Naive thymus-derived CD4-positive, alpha-beta T cell (primary cell): ENCODE data around the gene NAV1. TPM values are rescaled to one million over a fixed set of nuclear protein-coding genes. Genes with fewer than 3 reads are reported as not detected.

Source experiments
- ATAC-seq: fragments of 150-1000 bp; cut with Tn5 transposase; 2 replicates; pipeline ENCODE4 v1.10.0; 2021; ENCODE audit warnings: mild to moderate bottlenecking, moderate library complexity
- CTCF ChIA-PET: fragments of 350-600 bp; sonication (Branson Sonifier 250); formaldehyde crosslinking; loops from one replicate; lab custom pipeline; 2021; ENCODE audit warnings: antibody characterized with exemption; lab: Charles Lee
- POLR2A ChIA-PET: fragments of 350-600 bp; sonication (Branson Sonifier 250); formaldehyde crosslinking; loops from one replicate; lab custom pipeline; 2021; ENCODE audit warnings: antibody characterized with exemption, inconsistent platforms; lab: Charles Lee
- DNase-seq, 9 donors: peaks; one replicate each; pipeline versions ENCODE4 v3.0.0 to v3.0.0-alpha.2; 2020 to 2022; ENCODE audit warnings: mixed read lengths in 1 of 9
- H3K27ac ChIP-seq: one replicate; pipeline ENCODE4 v1.7.0; 2013; ENCODE audit warnings: mild to moderate bottlenecking, low read depth, low read length, moderate library complexity
- H3K27me3 ChIP-seq, 2 donors: one replicate each; pipeline ENCODE4 v1.7.0; 2013; ENCODE audit warnings: low read length in 2 of 2, mild to moderate bottlenecking in 2 of 2, moderate library complexity in 2 of 2; ENCODE audit not compliant: control insufficient read depth in 2 of 2, insufficient read depth in 2 of 2
- H3K36me3 ChIP-seq, 3 experiments: 1 replicate in 2 of 3; 2 replicates in 1 of 3; pipeline ENCODE4 v1.7.0; 2013; ENCODE audit warnings: low read length in 3 of 3, mild to moderate bottlenecking in 3 of 3, moderate library complexity in 1 of 3; ENCODE audit not compliant: insufficient read depth in 3 of 3, control insufficient read depth in 2 of 3
- H3K4me1 ChIP-seq, 2 donors: one replicate each; pipeline ENCODE4 v1.7.0; 2013; ENCODE audit warnings: low read length in 2 of 2, mild to moderate bottlenecking in 2 of 2, moderate library complexity in 1 of 2; ENCODE audit not compliant: control insufficient read depth in 2 of 2, insufficient read depth in 2 of 2
- H3K4me3 ChIP-seq: 2 replicates; pipeline ENCODE4 v1.7.0; 2013; ENCODE audit warnings: mild to moderate bottlenecking, low read length
- H3K9me3 ChIP-seq, 3 experiments: 1 replicate in 2 of 3; 2 replicates in 1 of 3; pipeline ENCODE4 v1.7.0; 2013; ENCODE audit warnings: low read length in 3 of 3; ENCODE audit not compliant: control insufficient read depth in 2 of 3
- H3K27ac Mint-ChIP-seq, 9 donors: one replicate each; pipeline ENCODE4 v1.8.0; 2020 to 2022; ENCODE audit warnings: mixed read lengths in 9 of 9, mild to moderate bottlenecking in 8 of 9, moderate library complexity in 5 of 9, inconsistent platforms in 2 of 9
- H3K27me3 Mint-ChIP-seq, 5 donors: one replicate each; pipeline ENCODE4 v1.8.0; 2021 to 2022; ENCODE audit warnings: mixed read lengths in 5 of 5, mild to moderate bottlenecking in 1 of 5
- H3K36me3 Mint-ChIP-seq, 5 donors: one replicate each; pipeline ENCODE4 v1.8.0; 2020 to 2022; ENCODE audit warnings: mixed read lengths in 5 of 5, mild to moderate bottlenecking in 3 of 5, inconsistent platforms in 1 of 5
- H3K4me1 Mint-ChIP-seq, 7 donors: one replicate each; pipeline ENCODE4 v1.8.0; 2020 to 2022; ENCODE audit warnings: mixed read lengths in 7 of 7, mild to moderate bottlenecking in 3 of 7, inconsistent platforms in 1 of 7
- H3K4me3 Mint-ChIP-seq, 10 donors: one replicate each; pipeline ENCODE4 v1.8.0; 2020 to 2022; ENCODE audit warnings: mild to moderate bottlenecking in 10 of 10, mixed read lengths in 10 of 10, moderate library complexity in 6 of 10, inconsistent platforms in 2 of 10
- H3K9me3 Mint-ChIP-seq, 11 donors: one replicate each; pipeline ENCODE4 v1.8.0; 2020 to 2022; ENCODE audit warnings: mixed read lengths in 11 of 11, mild to moderate bottlenecking in 4 of 11, inconsistent platforms in 1 of 11, moderate library complexity in 1 of 11
- intact Hi-C, 2 donors: fragments of 100-400 bp; cut with micrococcal nuclease; formaldehyde crosslinking; loops; one replicate each; pipeline ENCODE4 v1.15.1; 2023
- polyA plus RNA-seq, 2 donors: library from polyadenylated mRNA; unstranded; fragments of 300-500 nt; fragmentation: Illumina TruSeq; gene quantifications; one replicate each; pipeline ENCODE4 v1.2.3, GENCODE V29; 2021
- total RNA-seq, 6 experiments: library from RNA in 5 of 6; stranded (reverse) in 5 of 6; gene quantifications; 1 replicate in 5 of 6; 2 replicates in 1 of 6; pipeline ENCODE4 v1.2.3 and lab custom pipeline; 2021 to 2026

NAV1 gene
- total and polyA plus RNA-seq, 7 experiments from 2014 or later: 0.18 to 10.8 (median 2.6) TPM

GRCh38 chr1:201539561-201540431, 869 bp downstream of the NAV1 start:
- POLR2A ChIA-PET: no interaction called here

DNA sequence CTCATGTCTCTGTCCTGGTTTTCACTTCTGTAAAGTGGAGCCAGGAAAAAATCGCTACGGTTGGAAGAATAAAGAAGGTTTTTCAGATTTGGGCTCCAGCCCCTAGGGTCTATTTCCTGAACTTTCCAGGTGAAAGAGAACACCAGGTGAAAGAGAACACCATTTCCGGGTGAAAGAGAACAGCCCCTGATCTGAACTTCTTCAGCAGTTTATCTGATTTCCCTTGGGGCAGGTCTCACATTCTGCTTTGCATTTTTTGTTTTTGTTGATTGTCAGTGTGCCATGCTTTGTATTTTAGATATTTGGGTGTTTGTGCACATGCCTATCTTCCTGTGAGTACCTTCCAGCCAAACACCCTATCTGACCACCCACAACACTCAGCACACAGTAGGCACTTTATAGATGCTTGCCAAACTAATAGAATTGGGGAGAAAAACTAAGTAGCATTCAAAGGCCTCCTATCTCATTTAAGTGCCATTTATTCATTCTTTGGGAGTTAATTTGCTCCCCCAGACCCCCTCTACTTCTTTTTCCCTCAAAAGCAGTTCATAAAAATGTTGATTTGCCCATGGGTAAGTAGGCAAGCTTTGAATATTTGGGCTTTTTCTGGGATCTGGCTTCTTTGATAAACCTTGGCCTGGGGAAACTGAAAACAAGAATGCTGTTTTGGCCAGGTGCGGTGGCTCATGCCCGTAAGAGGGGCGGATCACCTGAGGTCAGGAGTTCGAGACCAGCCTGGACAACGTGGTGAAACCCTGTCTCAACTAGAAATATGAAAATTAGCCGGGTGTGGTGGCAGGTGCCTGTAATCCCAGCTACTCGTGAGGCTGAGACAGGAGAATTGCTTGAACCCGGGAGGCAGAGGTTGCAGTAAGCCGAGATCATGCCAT, 2.2 kb downstream of the NAV1 start:
- ATAC-seq (no peak), DNase-seq (no peak)
- peaks cover 50 to 82% (median 57%) of the 10 kb centered on the region in 5 donors for H3K27me3 Mint-ChIP-seq
- ChIA-PET POLR2A (no interaction called here), CTCF (interaction anchor here (0.9 kb wide), 1 partner anchor 313 kb away, joined by 3 read pairs; no protein-coding TSS in a partner anchor)
- peaks cover 0 to 15% (median 3%) of the 10 kb centered on the region in 5 donors for H3K36me3 Mint-ChIP-seq
- peaks cover 0 to 4% (median 0%) of the 10 kb centered on the region in 11 donors for H3K9me3 Mint-ChIP-seq
- Histone ChIP-seq H3K27ac (no peak overlapping the region), H3K9me3 (no peaks in the 10 kb centered on the region), H3K36me3 (no peaks in the 10 kb centered on the region), H3K4me1 (peaks cover 0 to 19% of the 10 kb centered on the region in 2 donors), H3K27me3 (peaks cover 0 to 29% of the 10 kb centered on the region in 2 donors), H3K4me3 (no peak overlapping the region)
- no peak overlapping the region for H3K27ac Mint-ChIP-seq
- intact Hi-C loops: no loop called here
- H3K4me1 Mint-ChIP-seq: peaks cover 5 to 23% (median 17%) of the 10 kb centered on the region in 7 donors
- peak overlapping the region in 4 of 10 donors; percentile 77 to 82 (median 79) for H3K4me3 Mint-ChIP-seq

More at GRCh38 chr1:201539561-201540431, 869 bp downstream of the NAV1 start:
- no peak overlapping the region for H3K27ac Mint-ChIP-seq
- H3K36me3 Mint-ChIP-seq: peaks cover 0 to 12% (median 3%) of the 10 kb centered on the region in 5 donors
- peaks cover 50 to 87% (median 62%) of the 10 kb centered on the region in 5 donors for H3K27me3 Mint-ChIP-seq
- Histone ChIP-seq H3K27me3 (peaks cover 0 to 29% of the 10 kb centered on the region in 2 donors), H3K9me3 (no peaks in the 10 kb centered on the region), H3K4me3 (peak overlapping the region; percentile 27), H3K36me3 (no peaks in the 10 kb centered on the region), H3K4me1 (peaks cover 0 to 19% of the 10 kb centered on the region in 2 donors), H3K27ac (no peak overlapping the region)
- H3K4me1 Mint-ChIP-seq: peaks cover 5 to 23% (median 19%) of the 10 kb centered on the region in 7 donors
- peak; percentile 18 for ATAC-seq
- H3K4me3 Mint-ChIP-seq: peak overlapping the region; percentile 60 to 86 (median 79)
- DNase-seq: no peak
- intact Hi-C loops: no loop called here
- H3K9me3 Mint-ChIP-seq: peaks cover 0 to 4% (median 0%) of the 10 kb centered on the region in 11 donors
- CTCF ChIA-PET: interaction anchor here (0.9 kb wide), 1 partner anchor 312 kb away, joined by 3 read pairs; no protein-coding TSS in a partner anchor

- H3K36me3 ChIP-seq: no peaks in the 10 kb centered on the region
- no peak overlapping the region for H3K27ac ChIP-seq
- H3K9me3 Mint-ChIP-seq: peaks cover 0 to 4% (median 0%) of the 10 kb centered on the region in 11 donors
- H3K4me3 Mint-ChIP-seq: no peak overlapping the region
- peaks cover 37 to 71% (median 44%) of the 10 kb centered on the region in 5 donors for H3K27me3 Mint-ChIP-seq
- H3K27me3 ChIP-seq: peaks cover 0 to 25% of the 10 kb centered on the region in 2 donors
- no peaks in the 10 kb centered on the region for H3K9me3 ChIP-seq
- peaks cover 0 to 15% (median 3%) of the 10 kb centered on the region in 5 donors for H3K36me3 Mint-ChIP-seq
- no peak overlapping the region for H3K4me3 ChIP-seq
- no peak overlapping the region for H3K27ac Mint-ChIP-seq
- H3K4me1 Mint-ChIP-seq: peaks cover 5 to 23% (median 17%) of the 10 kb centered on the region in 7 donors
- peaks cover 0 to 19% of the 10 kb centered on the region in 2 donors for H3K4me1 ChIP-seq
- ChIA-PET CTCF (no interaction called here), POLR2A (no interaction called here)
- ATAC-seq (no peak), DNase-seq (no peak)
- intact Hi-C loops: no loop called here
These were observed 3.5 kb downstream of the NAV1 start for GRCh38 chr1:201542309-201543035.

GRCh38 chr1:201543871-201544642, 5.1 kb downstream of the NAV1 start:
- intact Hi-C loops: no loop called here
- POLR2A ChIA-PET: no interaction called here
- Histone ChIP-seq H3K4me1 (peaks cover 0 to 9% of the 10 kb centered on the region in 2 donors), H3K27ac (no peak overlapping the region), H3K9me3 (no peaks in the 10 kb centered on the region), H3K36me3 (no peaks in the 10 kb centered on the region), H3K4me3 (no peak overlapping the region), H3K27me3 (peaks cover 0 to 12% of the 10 kb centered on the region in 2 donors)
- no peak overlapping the region for H3K27ac Mint-ChIP-seq
- H3K9me3 Mint-ChIP-seq: peaks cover 0 to 4% (median 0%) of the 10 kb centered on the region in 11 donors
- peaks cover 0 to 20% (median 1%) of the 10 kb centered on the region in 5 donors for H3K36me3 Mint-ChIP-seq
- CTCF ChIA-PET: no interaction called here
- H3K4me1 Mint-ChIP-seq: peaks cover 5 to 13% (median 8%) of the 10 kb centered on the region in 7 donors
- ATAC-seq (no peak), DNase-seq (no peak)
- H3K4me3 Mint-ChIP-seq: no peak overlapping the region
- H3K27me3 Mint-ChIP-seq: peaks cover 26 to 61% (median 34%) of the 10 kb centered on the region in 5 donors

- CTCF ChIA-PET: no interaction called here
- POLR2A ChIA-PET: no interaction called here
These were observed 5.8 kb downstream of the NAV1 start for GRCh38 chr1:201544710-201545109.

More at GRCh38 chr1:201544710-201545109, 5.8 kb downstream of the NAV1 start:
- peaks cover 0 to 4% of the 10 kb centered on the region in 2 donors for H3K4me1 ChIP-seq
- no peaks in the 10 kb centered on the region for H3K36me3 ChIP-seq
- H3K9me3 Mint-ChIP-seq: peaks cover 0 to 4% (median 0%) of the 10 kb centered on the region in 11 donors
- H3K27ac ChIP-seq: no peak overlapping the region
- peaks cover 23 to 58% (median 30%) of the 10 kb centered on the region in 5 donors for H3K27me3 Mint-ChIP-seq
- peaks cover 2 to 9% (median 7%) of the 10 kb centered on the region in 7 donors for H3K4me1 Mint-ChIP-seq
- H3K27ac Mint-ChIP-seq: no peak overlapping the region
- H3K27me3 ChIP-seq: peaks cover 0 to 9% of the 10 kb centered on the region in 2 donors
- intact Hi-C loops: no loop called here
- peaks cover 0 to 20% (median 1%) of the 10 kb centered on the region in 5 donors for H3K36me3 Mint-ChIP-seq
- no peaks in the 10 kb centered on the region for H3K9me3 ChIP-seq
- no peak overlapping the region for H3K4me3 ChIP-seq
- no peak overlapping the region for H3K4me3 Mint-ChIP-seq
- DNase-seq: no peak
- ATAC-seq: no peak
